ENCODE measurements around the gene WDR11. TPM values are rescaled to one million over a fixed set of nuclear protein-coding genes. Genes with fewer than 3 reads are reported as not detected.

The WDR11 gene
- polyA plus RNA-seq, 2 of the 4 experiments (the other 2 are of a cell fraction) = 34.4 to 87.1 TPM

DNA sequence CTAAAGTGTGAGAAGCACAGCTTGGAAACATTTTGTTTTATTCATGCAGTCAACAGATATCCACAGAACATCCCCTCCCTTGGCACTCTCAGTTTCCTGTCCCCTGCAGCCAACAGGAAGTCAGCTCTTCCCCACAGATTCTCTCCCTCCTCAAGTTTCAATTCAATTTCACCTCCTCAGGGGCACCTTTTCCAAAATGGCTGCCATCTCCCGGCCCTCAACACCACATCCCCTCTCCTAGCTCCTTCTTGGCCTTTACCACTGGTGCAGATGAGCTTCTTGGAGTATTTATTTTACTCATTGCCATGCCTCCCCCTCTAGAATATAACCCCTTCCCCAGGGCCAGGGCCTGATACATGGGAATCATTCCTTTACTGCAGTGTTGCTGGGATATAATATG lies 94.0 kb downstream of the WDR11 start (continued):
- TF ChIP-seq, protein P1, sequence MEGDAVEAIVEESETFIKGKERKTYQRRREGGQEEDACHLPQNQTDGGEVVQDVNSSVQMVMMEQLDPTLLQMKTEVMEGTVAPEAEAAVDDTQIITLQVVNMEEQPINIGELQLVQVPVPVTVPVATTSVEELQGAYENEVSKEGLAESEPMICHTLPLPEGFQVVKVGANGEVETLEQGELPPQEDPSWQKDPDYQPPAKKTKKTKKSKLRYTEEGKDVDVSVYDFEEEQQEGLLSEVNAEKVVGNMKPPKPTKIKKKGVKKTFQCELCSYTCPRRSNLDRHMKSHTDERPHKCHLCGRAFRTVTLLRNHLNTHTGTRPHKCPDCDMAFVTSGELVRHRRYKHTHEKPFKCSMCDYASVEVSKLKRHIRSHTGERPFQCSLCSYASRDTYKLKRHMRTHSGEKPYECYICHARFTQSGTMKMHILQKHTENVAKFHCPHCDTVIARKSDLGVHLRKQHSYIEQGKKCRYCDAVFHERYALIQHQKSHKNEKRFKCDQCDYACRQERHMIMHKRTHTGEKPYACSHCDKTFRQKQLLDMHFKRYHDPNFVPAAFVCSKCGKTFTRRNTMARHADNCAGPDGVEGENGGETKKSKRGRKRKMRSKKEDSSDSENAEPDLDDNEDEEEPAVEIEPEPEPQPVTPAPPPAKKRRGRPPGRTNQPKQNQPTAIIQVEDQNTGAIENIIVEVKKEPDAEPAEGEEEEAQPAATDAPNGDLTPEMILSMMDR (IDR thresholded peaks at IDR 0.05) = no peak
- TF ChIP-seq MYC (IDR thresholded peaks at IDR 0.05; ENCODE audit: borderline replicate concordance, low read length) = no peak

DNA sequence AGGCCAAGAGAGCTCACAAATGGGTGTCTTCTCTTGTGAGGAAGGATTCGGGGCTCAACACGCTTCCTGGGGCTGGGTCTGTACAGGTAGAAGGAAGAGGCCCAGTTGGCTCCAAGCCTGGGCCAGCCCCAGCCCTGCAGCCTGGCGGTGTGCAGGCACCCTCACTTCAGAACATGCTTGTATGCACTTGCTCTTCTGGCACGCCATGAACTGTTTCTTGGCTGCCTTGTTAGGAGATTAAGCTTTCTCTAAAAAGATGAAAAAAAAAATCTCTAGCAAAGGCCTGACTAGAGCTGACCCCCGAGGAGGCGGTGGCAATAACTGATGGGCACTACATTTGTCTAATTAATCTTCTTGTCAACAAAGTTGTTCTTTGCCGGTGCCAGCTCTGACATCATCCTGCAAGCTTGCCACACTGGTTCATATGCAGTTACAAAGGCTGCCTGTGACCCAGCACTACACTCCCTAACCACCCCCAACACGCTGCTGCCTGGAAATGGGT lies 94.7 kb downstream of the WDR11 start:
- POLR2A ChIA-PET = no interaction called here
- Histone ChIP-seq H3K9me3 (peaks cover 3% of the 10 kb centered on the region; the same call in 1 of the 3 replicates), H3K4me1 (no peaks in the 10 kb centered on the region), H3K4me3 (no peak overlapping the region), H3K27ac (no peak overlapping the region), H3K4me2 (no peak overlapping the region)
- DNase-seq (ENCODE audit: low read depth in 1 of 2, low spot score in 1 of 2) (peak in 1 of 2 experiments; percentile 9), ATAC-seq (no peak), FAIRE-seq (no peak)
- CTCF ChIA-PET = interaction anchor here (0.7 to 2.7 kb wide), 8 partner anchors 15 to 955 kb away, joined by 3 to 12 read pairs (median 3); no protein-coding TSS in a partner anchor
- WGBS (ENCODE audit: missing lambda C conversion rate) = 51% methylated on average over 7 of the region's 8 CpGs
- TF ChIP-seq ZC3H11A (IDR thresholded peaks at IDR 0.05) (no peak), HOXB13 (CRISPR knock-in tag; IDR thresholded peaks at IDR 0.05; ENCODE audit: low read depth) (no peak), CBX8 (IDR thresholded peaks at IDR 0.05) (no peak), HEYL (CRISPR knock-in tag; IDR thresholded peaks at IDR 0.05) (no peak), HDAC2 (IDR thresholded peaks at IDR 0.05) (no peak), FOXS1 (CRISPR knock-in tag; IDR thresholded peaks at IDR 0.05) (no peak)
- TF ChIP-seq, protein P2, sequence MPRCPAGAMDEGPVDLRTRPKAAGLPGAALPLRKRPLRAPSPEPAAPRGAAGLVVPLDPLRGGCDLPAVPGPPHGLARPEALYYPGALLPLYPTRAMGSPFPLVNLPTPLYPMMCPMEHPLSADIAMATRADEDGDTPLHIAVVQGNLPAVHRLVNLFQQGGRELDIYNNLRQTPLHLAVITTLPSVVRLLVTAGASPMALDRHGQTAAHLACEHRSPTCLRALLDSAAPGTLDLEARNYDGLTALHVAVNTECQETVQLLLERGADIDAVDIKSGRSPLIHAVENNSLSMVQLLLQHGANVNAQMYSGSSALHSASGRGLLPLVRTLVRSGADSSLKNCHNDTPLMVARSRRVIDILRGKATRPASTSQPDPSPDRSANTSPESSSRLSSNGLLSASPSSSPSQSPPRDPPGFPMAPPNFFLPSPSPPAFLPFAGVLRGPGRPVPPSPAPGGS (IDR thresholded peaks at IDR 0.05) = no peak
- TF ChIP-seq, protein P3, sequence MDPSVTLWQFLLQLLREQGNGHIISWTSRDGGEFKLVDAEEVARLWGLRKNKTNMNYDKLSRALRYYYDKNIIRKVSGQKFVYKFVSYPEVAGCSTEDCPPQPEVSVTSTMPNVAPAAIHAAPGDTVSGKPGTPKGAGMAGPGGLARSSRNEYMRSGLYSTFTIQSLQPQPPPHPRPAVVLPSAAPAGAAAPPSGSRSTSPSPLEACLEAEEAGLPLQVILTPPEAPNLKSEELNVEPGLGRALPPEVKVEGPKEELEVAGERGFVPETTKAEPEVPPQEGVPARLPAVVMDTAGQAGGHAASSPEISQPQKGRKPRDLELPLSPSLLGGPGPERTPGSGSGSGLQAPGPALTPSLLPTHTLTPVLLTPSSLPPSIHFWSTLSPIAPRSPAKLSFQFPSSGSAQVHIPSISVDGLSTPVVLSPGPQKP (IDR thresholded peaks at IDR 0.05; ENCODE audit: low read depth, low read length) = no peak
- TF ChIP-seq, protein P4, sequence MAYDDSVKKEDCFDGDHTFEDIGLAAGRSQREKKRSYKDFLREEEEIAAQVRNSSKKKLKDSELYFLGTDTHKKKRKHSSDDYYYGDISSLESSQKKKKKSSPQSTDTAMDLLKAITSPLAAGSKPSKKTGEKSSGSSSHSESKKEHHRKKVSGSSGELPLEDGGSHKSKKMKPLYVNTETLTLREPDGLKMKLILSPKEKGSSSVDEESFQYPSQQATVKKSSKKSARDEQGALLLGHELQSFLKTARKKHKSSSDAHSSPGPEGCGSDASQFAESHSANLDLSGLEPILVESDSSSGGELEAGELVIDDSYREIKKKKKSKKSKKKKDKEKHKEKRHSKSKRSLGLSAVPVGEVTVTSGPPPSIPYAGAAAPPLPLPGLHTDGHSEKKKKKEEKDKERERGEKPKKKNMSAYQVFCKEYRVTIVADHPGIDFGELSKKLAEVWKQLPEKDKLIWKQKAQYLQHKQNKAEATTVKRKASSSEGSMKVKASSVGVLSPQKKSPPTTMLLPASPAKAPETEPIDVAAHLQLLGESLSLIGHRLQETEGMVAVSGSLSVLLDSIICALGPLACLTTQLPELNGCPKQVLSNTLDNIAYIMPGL (CRISPR knock-in tag; IDR thresholded peaks at IDR 0.05; ENCODE audit: borderline replicate concordance) = no peak

DNA sequence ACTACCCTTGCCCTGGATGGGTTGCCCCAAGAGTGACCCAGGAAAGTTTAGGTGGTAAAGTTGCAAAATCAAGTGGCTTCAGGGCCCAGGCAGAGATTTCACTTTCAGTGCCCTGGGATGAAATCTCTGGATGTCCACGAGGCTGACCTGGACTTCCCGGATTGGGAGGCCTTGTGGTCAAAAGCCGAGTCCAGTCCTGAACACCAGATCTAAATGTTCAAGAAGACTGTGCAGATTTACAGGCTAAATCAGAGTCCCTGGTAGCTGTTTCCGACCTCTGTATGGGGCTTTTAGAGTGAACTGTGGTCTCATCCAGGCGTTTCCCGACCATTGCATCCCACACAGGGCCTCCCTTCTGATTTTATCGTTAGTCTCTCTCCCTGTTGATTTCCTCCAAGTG lies 95.3 kb downstream of the WDR11 start:
- TF ChIP-seq TFCP2L1 (CRISPR knock-in tag; IDR thresholded peaks at IDR 0.05) (no peak), FOSB (CRISPR knock-in tag; IDR thresholded peaks at IDR 0.05) (no peak), MYC (IDR thresholded peaks at IDR 0.05; ENCODE audit: borderline replicate concordance, low read length) (no peak)
- Histone ChIP-seq H3K4me1 (no peaks in the 10 kb centered on the region), H3K4me3 (no peak overlapping the region), H3K4me2 (no peak overlapping the region), H3K27ac (no peak overlapping the region), H3K9me3 (peaks cover 3% of the 10 kb centered on the region; the same call in 1 of the 3 replicates)
- no peak for DNase-seq (ENCODE audit: low read depth in 1 of 2, low spot score in 1 of 2)
- POLR2A ChIA-PET = no interaction called here
- no peak for ATAC-seq
- no peak for FAIRE-seq
- WGBS (ENCODE audit: missing lambda C conversion rate) = 57% methylated on average over 7 of the region's 7 CpGs
- CTCF ChIA-PET = interaction anchor here (0.7 to 2.7 kb wide), 5 partner anchors 29 to 955 kb away, joined by 3 to 12 read pairs (median 3); no protein-coding TSS in a partner anchor

Data from A549 (cell line).